Hepatocyte (in vitro differentiated cells): Measurements from ENCODE around the gene HNRNPH2.

ENCODE experiments used
- CTCF ChIP-seq: fragments of 200-600 bp; sonication (generic); IDR thresholded peaks from 2 replicates; pipeline ENCODE4 v1.5.1; 2016; ENCODE audit warnings: antibody characterized with exemption, mild to moderate bottlenecking; ENCODE audit not compliant: poor library complexity
- EZH2 ChIP-seq: fragments of 200-600 bp; sonication (generic); IDR thresholded peaks from 2 replicates; pipeline ENCODE4 v1.6.1; 2016; ENCODE audit warnings: antibody characterized with exemption, mild to moderate bottlenecking, borderline replicate concordance
- EZH2phosphoT487 ChIP-seq: fragments of 200-600 bp; sonication (generic); IDR thresholded peaks from one replicate; pipeline ENCODE4 v1.6.1; 2018; ENCODE audit warnings: antibody characterized with exemption, mild to moderate bottlenecking, low read depth, moderate library complexity; ENCODE audit not compliant: unreplicated experiment, severe bottlenecking

GRCh38 chrX:101462892-101463291, 54.9 kb downstream of the HNRNPH2 start:
- TF ChIP-seq EZH2 = no peak
- TF ChIP-seq CTCF = peak; percentile 12
- TF ChIP-seq EZH2phosphoT487 = no peak
